ENCODE measurements around the gene UTP3. TPM values are rescaled to one million over a fixed set of nuclear protein-coding genes. Genes with fewer than 3 reads are reported as not detected.

Gene UTP3
- total RNA-seq, 1 donor from 2014 or later = 29.4 TPM

GRCh38 chr4:70712150-70712549 lies 23.8 kb downstream of the UTP3 start:
- no peak for TF ChIP-seq CTCF (IDR thresholded peaks at IDR 0.05)
- Mint-ChIP-seq H3K4me3 (ENCODE audit: unreplicated experiment) (no peak overlapping the region), H3K9me3 (ENCODE audit: unreplicated experiment) (no peaks in the 10 kb centered on the region), H3K4me1 (ENCODE audit: unreplicated experiment) (peaks cover 3% of the 10 kb centered on the region), H3K27me3 (ENCODE audit: unreplicated experiment) (no peaks in the 10 kb centered on the region), H3K27ac (ENCODE audit: unreplicated experiment) (no peak overlapping the region), H3K36me3 (ENCODE audit: unreplicated experiment) (no peaks in the 10 kb centered on the region)
- no peak for DNase-seq (ENCODE audit: extremely low spot score, unreplicated experiment)

DNA sequence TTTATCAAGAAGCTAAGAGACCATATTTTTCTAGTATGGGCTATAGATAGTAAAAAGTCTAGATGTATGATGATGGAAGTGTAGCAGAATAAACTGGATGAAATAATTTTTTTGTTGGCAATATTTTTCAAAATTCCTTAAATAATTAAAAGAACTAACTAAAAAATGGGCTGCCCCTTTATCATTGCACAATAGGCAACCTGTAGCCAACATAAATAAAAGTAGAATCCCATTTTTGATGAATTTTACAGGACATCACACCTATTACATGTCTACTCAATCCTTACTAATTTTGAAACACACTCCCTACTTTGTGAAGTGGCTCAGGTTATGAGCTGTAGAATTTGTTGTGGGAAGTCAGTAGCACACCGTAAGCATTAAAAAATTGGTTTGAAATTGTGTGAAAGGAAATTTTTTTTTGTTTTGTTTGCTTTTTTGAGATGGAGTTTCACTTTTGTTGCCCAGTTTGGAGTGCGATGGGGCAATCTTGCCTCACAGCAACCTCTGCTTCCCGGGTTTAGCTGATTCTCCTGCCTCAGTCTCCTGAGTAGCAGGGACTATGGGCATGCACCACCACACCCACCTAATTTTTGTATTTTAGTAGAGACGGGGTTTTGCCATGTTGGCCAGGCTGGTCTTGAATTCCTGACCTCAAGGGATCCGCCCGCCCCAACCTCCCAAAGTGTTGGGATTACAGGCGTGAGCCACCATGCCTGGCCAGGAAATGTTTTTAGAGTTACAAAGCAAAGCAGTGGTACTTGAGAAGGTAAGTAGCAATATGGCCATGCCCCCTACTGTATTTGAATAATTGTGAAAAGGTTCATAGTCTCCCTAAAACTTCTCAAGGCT lies 24.5 kb downstream of the UTP3 start:
- H3K4me1 Mint-ChIP-seq (ENCODE audit: unreplicated experiment) = peaks cover 2% of the 10 kb centered on the region
- H3K4me3 Mint-ChIP-seq (ENCODE audit: unreplicated experiment) = no peak overlapping the region

DNA sequence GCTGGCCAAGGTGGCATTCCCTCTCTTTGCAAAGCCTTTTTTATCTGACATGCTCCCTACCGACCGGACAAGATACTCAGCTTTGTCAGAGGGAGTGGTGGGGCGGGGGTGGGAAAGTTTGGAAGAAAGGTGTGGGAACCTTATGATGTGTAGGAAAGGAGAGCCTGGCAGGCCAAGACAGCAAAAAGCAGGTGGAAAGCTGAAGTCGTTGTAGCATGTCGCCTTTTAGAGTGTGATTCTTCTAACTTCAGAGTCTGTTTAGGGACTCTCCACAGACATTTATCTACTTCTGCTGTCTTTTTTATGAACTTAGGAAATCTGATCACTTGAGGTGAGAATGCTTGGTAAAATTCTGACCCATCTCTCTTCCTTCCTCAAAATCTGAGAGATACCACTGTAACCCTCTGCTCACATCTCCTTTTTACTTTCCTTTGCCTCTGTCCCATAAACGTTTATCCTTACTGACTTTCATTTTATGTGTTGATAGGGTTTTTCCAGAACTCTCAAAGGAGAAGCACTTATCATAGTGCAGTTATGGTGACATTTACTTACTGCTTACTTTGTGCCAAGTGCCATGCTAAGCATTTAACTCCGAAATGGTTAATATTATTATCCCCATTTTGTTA lies 25.2 kb downstream of the UTP3 start:
- no peak for TF ChIP-seq CTCF (IDR thresholded peaks at IDR 0.05)
- Mint-ChIP-seq H3K27ac (ENCODE audit: unreplicated experiment) (no peak overlapping the region), H3K4me1 (ENCODE audit: unreplicated experiment) (peaks cover 2% of the 10 kb centered on the region), H3K9me3 (ENCODE audit: unreplicated experiment) (no peaks in the 10 kb centered on the region), H3K4me3 (ENCODE audit: unreplicated experiment) (no peak overlapping the region), H3K36me3 (ENCODE audit: unreplicated experiment) (no peaks in the 10 kb centered on the region), H3K27me3 (ENCODE audit: unreplicated experiment) (no peaks in the 10 kb centered on the region)
- DNase-seq (ENCODE audit: extremely low spot score, unreplicated experiment) = no peak

More for the DNA sequence above, 24.5 kb downstream of the UTP3 start:
- Mint-ChIP-seq H3K27me3 (ENCODE audit: unreplicated experiment) (no peaks in the 10 kb centered on the region), H3K9me3 (ENCODE audit: unreplicated experiment) (no peaks in the 10 kb centered on the region), H3K27ac (ENCODE audit: unreplicated experiment) (no peak overlapping the region), H3K36me3 (ENCODE audit: unreplicated experiment) (no peaks in the 10 kb centered on the region)
- DNase-seq (ENCODE audit: extremely low spot score, unreplicated experiment) = peak; percentile 54
- no peak for TF ChIP-seq CTCF (IDR thresholded peaks at IDR 0.05)

- Mint-ChIP-seq H3K27me3 (ENCODE audit: unreplicated experiment) (no peaks in the 10 kb centered on the region), H3K4me3 (ENCODE audit: unreplicated experiment) (no peak overlapping the region), H3K4me1 (ENCODE audit: unreplicated experiment) (peaks cover 2% of the 10 kb centered on the region), H3K27ac (ENCODE audit: unreplicated experiment) (no peak overlapping the region), H3K36me3 (ENCODE audit: unreplicated experiment) (no peaks in the 10 kb centered on the region), H3K9me3 (ENCODE audit: unreplicated experiment) (no peaks in the 10 kb centered on the region)
- DNase-seq (ENCODE audit: extremely low spot score, unreplicated experiment) = peak; percentile 32
- no peak for TF ChIP-seq CTCF (IDR thresholded peaks at IDR 0.05)
Observed at GRCh38 chr4:70714079-70714887, 26.0 kb downstream of the UTP3 start.
